HepG2 (cell line): ENCODE results near the gene SLC15A3. TPM values are rescaled to one million over a fixed set of nuclear protein-coding genes. Genes with fewer than 3 reads are reported as not detected.

ENCODE experiments used
- ARHGAP35 ChIP-seq: sonication (generic); formaldehyde crosslinking; IDR thresholded peaks from 2 replicates; pipeline ENCODE4 v1.9.0; 2022; ENCODE audit warnings: mild to moderate bottlenecking, inconsistent platforms, moderate library complexity, missing genetic modification reagents, borderline replicate concordance
- ELF4 ChIP-seq: sonication (generic); formaldehyde crosslinking; IDR thresholded peaks from 2 replicates; pipeline ENCODE4 v1.5.0; 2020; ENCODE audit warnings: missing genetic modification reagents, mild to moderate bottlenecking, moderate library complexity, borderline replicate concordance
- HIVEP1 ChIP-seq: sonication (generic); formaldehyde crosslinking; IDR thresholded peaks from 2 replicates; pipeline ENCODE4 v1.4.0; 2020; ENCODE audit warnings: mild to moderate bottlenecking, missing genetic modification reagents
- HMG20B ChIP-seq: conservative IDR thresholded peaks from 2 replicates; pipeline ENCODE4 v1.6.1; 2016; ENCODE audit warnings: missing genetic modification reagents, missing compliant biosample characterization
- HOXA7 ChIP-seq: sonication (generic); formaldehyde crosslinking; IDR thresholded peaks from 2 replicates; pipeline ENCODE4 v1.8.1; 2022; ENCODE audit warnings: mild to moderate bottlenecking, missing genetic modification reagents, moderate library complexity
- HOXD1 ChIP-seq: sonication (generic); formaldehyde crosslinking; IDR thresholded peaks from 2 replicates; pipeline ENCODE4 v1.5.0; 2020; ENCODE audit warnings: missing genetic modification reagents
- JDP2 ChIP-seq: sonication (generic); formaldehyde crosslinking; IDR thresholded peaks from 2 replicates; pipeline ENCODE4 v1.8.1; 2022; ENCODE audit warnings: missing genetic modification reagents, borderline replicate concordance
- KDM1A ChIP-seq: IDR thresholded peaks from 2 replicates; pipeline ENCODE4 v1.6.1; 2016; ENCODE audit warnings: missing compliant biosample characterization
- KDM6A ChIP-seq: IDR thresholded peaks from 2 replicates; pipeline ENCODE4 v1.6.1; 2016; ENCODE audit warnings: low read depth
- KLF6 ChIP-seq: IDR thresholded peaks from 2 replicates; pipeline ENCODE4 v1.8.0; 2016; ENCODE audit warnings: missing biosample characterization, missing genetic modification reagents
- MTF1 ChIP-seq: sonication (generic); formaldehyde crosslinking; IDR thresholded peaks from 2 replicates; pipeline ENCODE4 v1.5.0; 2020; ENCODE audit warnings: missing genetic modification reagents
- NBN ChIP-seq: fragments of 450-650 bp; conservative IDR thresholded peaks from 2 replicates; pipeline ENCODE4 v1.6.1; 2017
- NCOA1 ChIP-seq: sonication (generic); formaldehyde crosslinking; IDR thresholded peaks from 2 replicates; pipeline ENCODE4 v1.9.0; 2021; ENCODE audit warnings: missing genetic modification reagents
- POLR2AphosphoS2 ChIP-seq: IDR thresholded peaks from 2 replicates; pipeline ENCODE4 v1.6.1; 2011; ENCODE audit warnings: low read depth, low read length, improper control_type of control experiment
- RFX1 ChIP-seq: fragments of 450-650 bp; IDR thresholded peaks from 2 replicates; pipeline ENCODE4 v1.6.1; 2017
- ZIK1 ChIP-seq: sonication (generic); formaldehyde crosslinking; IDR thresholded peaks from 2 replicates; pipeline ENCODE4 v1.5.0; 2020; ENCODE audit warnings: mild to moderate bottlenecking, low read depth, missing genetic modification reagents, borderline replicate concordance
- ZNF160 ChIP-seq: sonication (generic); formaldehyde crosslinking; IDR thresholded peaks from 2 replicates; pipeline ENCODE4 v1.8.0; 2022; ENCODE audit warnings: mild to moderate bottlenecking, inconsistent platforms, missing genetic modification reagents
- ZNF468 ChIP-seq: sonication (generic); formaldehyde crosslinking; IDR thresholded peaks from 2 replicates; pipeline ENCODE4 v1.8.0; 2022; ENCODE audit warnings: mild to moderate bottlenecking, moderate library complexity, missing genetic modification reagents
- polyA plus RNA-seq, 8 experiments: library from polyadenylated mRNA; depleted of rRNA in 3 of 8; stranded (reverse) in 7 of 8; unstranded in 1 of 8; fragments of >200 nt; fragmentation: Illumina TruSeq in 4 of 8; extraction: Trizol in 4 of 8; gene quantifications; 2 replicates each; pipeline versions ENCODE4 v1.2.1 to v1.2.3, GENCODE V29; 2011 to 2016; ENCODE audit warnings: low read depth in 4 of 8, missing spikeins in 1 of 8, mixed read lengths in 1 of 8; ENCODE audit not compliant: insufficient read depth in 1 of 8
- total RNA-seq, 5 experiments: library from RNA; depleted of rRNA; stranded (reverse); fragments of >200 nt; fragmentation: Illumina TruSeq; extraction: Trizol; gene quantifications; 2 replicates each; pipeline ENCODE4 v1.2.3, GENCODE V29; 2016; ENCODE audit warnings: low read depth in 1 of 5
- TF ChIP-seq, protein P1 (sequence below): sonication (generic); formaldehyde crosslinking; IDR thresholded peaks from 2 replicates; pipeline ENCODE4 v1.4.0; 2020; ENCODE audit warnings: mild to moderate bottlenecking, missing genetic modification reagents
- TF ChIP-seq, protein P2 (sequence below): sonication (generic); formaldehyde crosslinking; IDR thresholded peaks from 2 replicates; pipeline ENCODE4 v1.4.0; 2020; ENCODE audit warnings: missing genetic modification reagents, borderline replicate concordance

SLC15A3 gene
- total and polyA plus RNA-seq, 2 of the 13 experiments (the other 11 are each of a cell fraction or from before 2014, with no cell fraction given), result 0.45 to 0.77 TPM

DNA sequence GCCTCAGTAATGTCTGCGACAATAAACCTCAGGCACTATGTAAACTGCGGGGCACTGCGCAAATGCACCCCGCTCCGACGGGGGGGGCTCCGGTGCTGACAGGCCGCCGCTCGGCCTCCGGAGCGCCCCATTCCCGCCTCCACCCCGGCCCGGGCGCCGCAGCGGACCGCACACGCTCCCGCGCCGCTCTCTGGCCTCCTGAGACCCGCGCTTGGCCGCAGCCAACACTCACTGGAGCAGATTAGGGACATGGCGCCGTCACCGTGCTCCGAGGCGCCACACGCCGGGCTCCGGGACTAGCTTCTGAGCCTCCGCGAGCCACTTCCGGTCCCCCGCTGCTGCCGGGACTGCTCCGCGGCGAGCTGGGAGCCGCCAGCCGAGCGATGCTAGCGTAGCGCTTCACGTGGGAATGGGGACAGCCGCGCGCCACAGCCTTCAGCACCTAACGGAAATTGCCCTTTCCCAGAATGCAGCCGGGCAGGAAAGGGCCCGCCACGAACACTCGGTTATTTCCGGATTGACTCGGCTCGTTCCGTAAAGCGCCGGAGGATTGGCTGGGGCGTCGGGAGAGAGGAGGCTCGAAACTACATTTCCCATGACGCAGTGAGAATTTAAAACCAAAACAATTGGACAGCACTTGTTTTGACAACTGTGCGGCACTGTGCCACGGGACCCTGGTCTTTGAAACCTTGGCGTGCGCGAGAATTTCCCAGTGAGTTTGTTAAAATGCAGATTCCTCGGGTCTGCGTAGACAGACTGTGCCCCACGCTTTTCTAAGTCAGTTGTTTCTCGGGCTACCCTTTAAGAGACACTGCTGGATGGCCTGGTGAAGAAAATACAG is 45.6 kb downstream of the SLC15A3 start, which contains the start of gene PRPF19 (continued):
- TF ChIP-seq, protein P1, sequence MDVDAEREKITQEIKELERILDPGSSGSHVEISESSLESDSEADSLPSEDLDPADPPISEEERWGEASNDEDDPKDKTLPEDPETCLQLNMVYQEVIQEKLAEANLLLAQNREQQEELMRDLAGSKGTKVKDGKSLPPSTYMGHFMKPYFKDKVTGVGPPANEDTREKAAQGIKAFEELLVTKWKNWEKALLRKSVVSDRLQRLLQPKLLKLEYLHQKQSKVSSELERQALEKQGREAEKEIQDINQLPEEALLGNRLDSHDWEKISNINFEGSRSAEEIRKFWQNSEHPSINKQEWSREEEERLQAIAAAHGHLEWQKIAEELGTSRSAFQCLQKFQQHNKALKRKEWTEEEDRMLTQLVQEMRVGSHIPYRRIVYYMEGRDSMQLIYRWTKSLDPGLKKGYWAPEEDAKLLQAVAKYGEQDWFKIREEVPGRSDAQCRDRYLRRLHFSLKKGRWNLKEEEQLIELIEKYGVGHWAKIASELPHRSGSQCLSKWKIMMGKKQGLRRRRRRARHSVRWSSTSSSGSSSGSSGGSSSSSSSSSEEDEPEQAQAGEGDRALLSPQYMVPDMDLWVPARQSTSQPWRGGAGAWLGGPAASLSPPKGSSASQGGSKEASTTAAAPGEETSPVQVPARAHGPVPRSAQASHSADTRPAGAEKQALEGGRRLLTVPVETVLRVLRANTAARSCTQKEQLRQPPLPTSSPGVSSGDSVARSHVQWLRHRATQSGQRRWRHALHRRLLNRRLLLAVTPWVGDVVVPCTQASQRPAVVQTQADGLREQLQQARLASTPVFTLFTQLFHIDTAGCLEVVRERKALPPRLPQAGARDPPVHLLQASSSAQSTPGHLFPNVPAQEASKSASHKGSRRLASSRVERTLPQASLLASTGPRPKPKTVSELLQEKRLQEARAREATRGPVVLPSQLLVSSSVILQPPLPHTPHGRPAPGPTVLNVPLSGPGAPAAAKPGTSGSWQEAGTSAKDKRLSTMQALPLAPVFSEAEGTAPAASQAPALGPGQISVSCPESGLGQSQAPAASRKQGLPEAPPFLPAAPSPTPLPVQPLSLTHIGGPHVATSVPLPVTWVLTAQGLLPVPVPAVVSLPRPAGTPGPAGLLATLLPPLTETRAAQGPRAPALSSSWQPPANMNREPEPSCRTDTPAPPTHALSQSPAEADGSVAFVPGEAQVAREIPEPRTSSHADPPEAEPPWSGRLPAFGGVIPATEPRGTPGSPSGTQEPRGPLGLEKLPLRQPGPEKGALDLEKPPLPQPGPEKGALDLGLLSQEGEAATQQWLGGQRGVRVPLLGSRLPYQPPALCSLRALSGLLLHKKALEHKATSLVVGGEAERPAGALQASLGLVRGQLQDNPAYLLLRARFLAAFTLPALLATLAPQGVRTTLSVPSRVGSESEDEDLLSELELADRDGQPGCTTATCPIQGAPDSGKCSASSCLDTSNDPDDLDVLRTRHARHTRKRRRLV, result no peak
- TF ChIP-seq POLR2AphosphoS2 (no peak), MTF1 (no peak), HOXA7 (CRISPR knock-in tag) (no peak), NBN (no peak), HIVEP1 (CRISPR knock-in tag) (no peak), JDP2 (CRISPR knock-in tag) (no peak), ZIK1 (CRISPR knock-in tag) (peak; percentile 58; the same call in 1 of the 2 replicates), HMG20B (CRISPR knock-in tag) (no peak), ZNF468 (CRISPR knock-in tag) (no peak), ARHGAP35 (CRISPR knock-in tag) (peak; percentile 72; the same call in 1 of the 2 replicates), KDM1A (no peak), RFX1 (no peak), KLF6 (no peak), KDM6A (CRISPR knock-in tag) (no peak), NCOA1 (CRISPR knock-in tag) (0 out of 2 replicates have a peak, but pooled peaks have one; percentile 20), ELF4 (CRISPR knock-in tag) (peak; percentile 62; the same call in 1 of the 2 replicates), HOXD1 (no peak), ZNF160 (CRISPR knock-in tag) (no peak)
- TF ChIP-seq, protein P2, sequence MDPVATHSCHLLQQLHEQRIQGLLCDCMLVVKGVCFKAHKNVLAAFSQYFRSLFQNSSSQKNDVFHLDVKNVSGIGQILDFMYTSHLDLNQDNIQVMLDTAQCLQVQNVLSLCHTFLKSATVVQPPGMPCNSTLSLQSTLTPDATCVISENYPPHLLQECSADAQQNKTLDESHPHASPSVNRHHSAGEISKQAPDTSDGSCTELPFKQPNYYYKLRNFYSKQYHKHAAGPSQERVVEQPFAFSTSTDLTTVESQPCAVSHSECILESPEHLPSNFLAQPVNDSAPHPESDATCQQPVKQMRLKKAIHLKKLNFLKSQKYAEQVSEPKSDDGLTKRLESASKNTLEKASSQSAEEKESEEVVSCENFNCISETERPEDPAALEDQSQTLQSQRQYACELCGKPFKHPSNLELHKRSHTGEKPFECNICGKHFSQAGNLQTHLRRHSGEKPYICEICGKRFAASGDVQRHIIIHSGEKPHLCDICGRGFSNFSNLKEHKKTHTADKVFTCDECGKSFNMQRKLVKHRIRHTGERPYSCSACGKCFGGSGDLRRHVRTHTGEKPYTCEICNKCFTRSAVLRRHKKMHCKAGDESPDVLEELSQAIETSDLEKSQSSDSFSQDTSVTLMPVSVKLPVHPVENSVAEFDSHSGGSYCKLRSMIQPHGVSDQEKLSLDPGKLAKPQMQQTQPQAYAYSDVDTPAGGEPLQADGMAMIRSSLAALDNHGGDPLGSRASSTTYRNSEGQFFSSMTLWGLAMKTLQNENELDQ, result no peak
